Measurements from ENCODE around the gene NDUFA1. TPM values are rescaled to one million over a fixed set of nuclear protein-coding genes. Genes with fewer than 3 reads are reported as not detected.
"Not testable (repeated sequence)": the region's sequence is repeated elsewhere in the genome, so short reads cannot be mapped to it uniquely, and the experiment has no call there.

NDUFA1 gene
- total RNA-seq, result 51.3 TPM

GRCh38 chrX:119871599-119872395, at the start of gene NDUFA1, which contains the start of gene RNF113A:
NDUFA1 (plus strand) TSS chrX:119871832; CDS start chrX:119871912, 80 bp downstream.
RNF113A (minus strand) TSS chrX:119871733; CDS start chrX:119871613, 120 bp downstream.
- DNase-seq, result peak; percentile 77

- DNase-seq, result not testable (repeated sequence)
Observed at GRCh38 chrX:119824221-119824620, 47.4 kb upstream of the NDUFA1 start.

- DNase-seq, result no peak
Observed at GRCh38 chrX:119826399-119826959, 45.2 kb upstream of the NDUFA1 start.

GRCh38 chrX:119828446-119828845, 43.2 kb upstream of the NDUFA1 start:
- no peak for DNase-seq

- DNase-seq, result no peak
Observed at GRCh38 chrX:119833905-119834304, 37.7 kb upstream of the NDUFA1 start.

GRCh38 chrX:119852382-119853353, 19.0 kb upstream of the NDUFA1 start, which contains the start of gene UPF3B:
UPF3B (minus strand) TSS chrX:119852963; CDS start chrX:119852928, 35 bp downstream.
- DNase-seq, result peak; percentile 86

- DNase-seq, result no peak
Observed at GRCh38 chrX:119853444-119853843, 18.2 kb upstream of the NDUFA1 start.

GRCh38 chrX:119870626-119871131, 953 bp upstream of the NDUFA1 start:
- DNase-seq, result peak; percentile 1

- no peak for DNase-seq
Observed at GRCh38 chrX:119871245-119871598, 410 bp upstream of the NDUFA1 start.

- no peak for DNase-seq
Observed at GRCh38 chrX:119878740-119879139, 7.1 kb downstream of the NDUFA1 start.

- no peak for DNase-seq
Observed at GRCh38 chrX:119880076-119880475, 8.4 kb downstream of the NDUFA1 start.

GRCh38 chrX:119880552-119881437, 9.2 kb downstream of the NDUFA1 start:
- DNase-seq, result peak; percentile 4

- no peak for DNase-seq
Observed at GRCh38 chrX:119885554-119886428, 14.2 kb downstream of the NDUFA1 start.

- peak; percentile 1 for DNase-seq
Observed at GRCh38 chrX:119887721-119888425, 16.2 kb downstream of the NDUFA1 start.

- not testable (repeated sequence) for DNase-seq
Observed at GRCh38 chrX:119890626-119891025, 19.0 kb downstream of the NDUFA1 start.

GRCh38 chrX:119891961-119892692, 20.5 kb downstream of the NDUFA1 start:
- DNase-seq, result not testable (repeated sequence)

- peak; percentile 0 for DNase-seq
Observed at GRCh38 chrX:119895843-119896326, 24.3 kb downstream of the NDUFA1 start, which contains the start of gene AKAP14. AKAP14 (plus strand) TSS chrX:119895893; CDS start chrX:119903224, 7,331 bp downstream.

GRCh38 chrX:119899125-119899524, 27.5 kb downstream of the NDUFA1 start:
- no peak for DNase-seq

Data from skin of body (tissue), 2 donors.